Adipocyte (in vitro differentiated cells): ENCODE results near the gene FGF14.
"Not testable (repeated sequence)": the region's sequence is repeated elsewhere in the genome, so short reads cannot be mapped to it uniquely, and the experiment has no call there.

Experiments
- DNase-seq: peaks from one replicate; pipeline ENCODE4 v3.0.0-alpha.2; 2015; ENCODE audit warnings: low read depth
- H3K27me3 ChIP-seq: replicated peaks from 2 replicates; pipeline ENCODE4 v1.7.0; 2013; ENCODE audit warnings: mild to moderate bottlenecking, low read length, moderate library complexity; ENCODE audit not compliant: control insufficient read depth, insufficient read depth
- H3K36me3 ChIP-seq: 2 replicates; pipeline ENCODE4 v1.7.0; 2013; ENCODE audit warnings: low read length, mild to moderate bottlenecking, moderate library complexity; ENCODE audit not compliant: control insufficient read depth, insufficient read depth, severe bottlenecking
- H3K4me1 ChIP-seq: 2 replicates; pipeline ENCODE4 v1.7.0; 2013; ENCODE audit warnings: mild to moderate bottlenecking, low read length, moderate library complexity; ENCODE audit not compliant: control insufficient read depth, insufficient read depth
- H3K4me3 ChIP-seq: 2 replicates; pipeline ENCODE4 v1.7.0; 2013; ENCODE audit warnings: mild to moderate bottlenecking, low read length, moderate library complexity
- H3K9ac ChIP-seq: 2 replicates; pipeline ENCODE4 v1.7.0; 2013; ENCODE audit warnings: mild to moderate bottlenecking, low read length, moderate library complexity
- H3K9me3 ChIP-seq: 2 replicates; pipeline ENCODE4 v1.7.0; 2013; ENCODE audit warnings: mild to moderate bottlenecking, low read length, moderate library complexity; ENCODE audit not compliant: control insufficient read depth

FGF14 gene

DNA sequence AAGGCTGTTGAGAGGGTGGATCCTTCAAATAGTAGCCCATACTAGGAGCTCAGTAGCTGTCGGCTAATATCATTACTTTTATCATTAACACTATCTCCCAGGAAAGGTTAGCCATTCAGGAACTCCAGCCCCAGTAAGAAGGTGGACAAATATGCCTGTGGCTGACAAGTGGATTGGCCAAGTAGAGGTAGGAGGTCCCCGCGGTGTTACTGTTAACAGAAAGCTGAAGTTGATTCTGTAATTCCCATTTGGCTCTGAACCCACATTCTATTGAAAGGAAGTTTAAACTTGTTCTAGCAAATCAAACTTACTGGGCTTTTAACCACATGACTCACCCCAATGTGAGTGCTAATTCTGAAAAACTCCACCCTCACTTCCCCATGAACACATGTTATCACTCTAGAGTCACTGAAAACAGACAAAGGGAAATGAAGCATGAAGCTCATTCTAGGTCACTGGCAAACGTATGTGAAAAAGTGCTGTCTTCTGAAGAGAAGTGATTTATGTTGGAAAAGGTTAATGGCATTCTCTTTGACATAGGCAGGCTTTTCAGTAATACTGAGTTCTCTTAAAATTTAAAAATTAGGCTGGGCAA lies 273.5 kb downstream of the FGF14 start:
- no peaks in the 10 kb centered on the region for H3K9me3 ChIP-seq
- H3K36me3 ChIP-seq = no peaks in the 10 kb centered on the region
- H3K27me3 ChIP-seq = no peaks in the 10 kb centered on the region
- no peak overlapping the region for H3K9ac ChIP-seq
- peaks cover 11% of the 10 kb centered on the region for H3K4me1 ChIP-seq
- no peak for DNase-seq
- peak overlapping the region; percentile 5 for H3K4me3 ChIP-seq

DNA sequence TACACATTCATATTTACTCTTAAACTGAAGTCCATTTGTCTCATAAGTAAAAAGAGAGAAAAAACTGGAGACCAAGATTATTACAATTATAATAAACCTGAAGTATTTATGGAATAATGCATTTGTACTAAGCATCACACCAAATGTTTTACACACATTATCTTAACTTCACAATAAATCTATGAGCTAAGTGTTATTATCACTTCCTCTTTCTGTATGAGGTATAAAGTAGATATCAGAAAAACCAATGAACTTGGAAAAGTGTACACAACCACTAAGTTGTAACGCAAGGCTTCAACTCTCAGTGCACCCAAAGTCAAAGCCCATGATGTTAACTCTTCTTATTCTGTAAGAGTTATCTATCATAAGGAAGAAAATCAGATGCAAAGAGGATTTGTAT lies 274.7 kb downstream of the FGF14 start:
- Histone ChIP-seq H3K9me3 (no peaks in the 10 kb centered on the region), H3K9ac (no peak overlapping the region), H3K36me3 (no peaks in the 10 kb centered on the region), H3K27me3 (no peaks in the 10 kb centered on the region), H3K4me1 (peaks cover 11% of the 10 kb centered on the region), H3K4me3 (no peak overlapping the region)
- DNase-seq = no peak

DNA sequence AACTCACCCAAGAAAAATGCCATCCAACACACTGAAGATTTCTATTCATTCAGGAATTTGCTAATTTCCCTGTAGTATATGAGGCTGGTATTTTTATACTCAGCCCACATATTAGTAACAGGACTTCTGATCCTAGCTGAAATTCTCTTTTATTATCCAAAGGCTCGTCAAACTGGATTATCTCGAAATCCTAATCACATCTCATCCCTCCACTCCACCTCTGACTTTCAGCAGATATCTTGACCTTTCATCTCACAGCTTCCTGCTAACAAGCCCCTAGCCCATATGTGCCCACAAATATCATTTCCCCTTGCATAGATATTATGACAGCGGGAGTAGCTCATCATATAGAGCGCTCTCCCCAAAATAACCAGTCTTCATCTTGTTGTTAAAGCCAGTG lies 279.7 kb downstream of the FGF14 start:
- no peaks in the 10 kb centered on the region for H3K27me3 ChIP-seq
- no peaks in the 10 kb centered on the region for H3K36me3 ChIP-seq
- no peaks in the 10 kb centered on the region for H3K4me1 ChIP-seq
- H3K4me3 ChIP-seq = no peak overlapping the region
- no peak for DNase-seq
- H3K9me3 ChIP-seq = no peaks in the 10 kb centered on the region
- H3K9ac ChIP-seq = no peak overlapping the region

- Histone ChIP-seq H3K9me3 (no peaks in the 10 kb centered on the region), H3K9ac (no peak overlapping the region), H3K27me3 (no peaks in the 10 kb centered on the region), H3K4me1 (peaks cover 8% of the 10 kb centered on the region), H3K4me3 (no peak overlapping the region), H3K36me3 (no peaks in the 10 kb centered on the region)
- no peak for DNase-seq
Observed at GRCh38 chr13:102117175-102117831, 284.5 kb downstream of the FGF14 start.

GRCh38 chr13:102103469-102103868 lies 298.4 kb downstream of the FGF14 start:
- no peak overlapping the region for H3K9ac ChIP-seq
- no peak for DNase-seq
- no peak overlapping the region for H3K4me3 ChIP-seq
- H3K4me1 ChIP-seq = no peaks in the 10 kb centered on the region
- no peaks in the 10 kb centered on the region for H3K36me3 ChIP-seq
- H3K9me3 ChIP-seq = no peaks in the 10 kb centered on the region
- no peaks in the 10 kb centered on the region for H3K27me3 ChIP-seq

DNA sequence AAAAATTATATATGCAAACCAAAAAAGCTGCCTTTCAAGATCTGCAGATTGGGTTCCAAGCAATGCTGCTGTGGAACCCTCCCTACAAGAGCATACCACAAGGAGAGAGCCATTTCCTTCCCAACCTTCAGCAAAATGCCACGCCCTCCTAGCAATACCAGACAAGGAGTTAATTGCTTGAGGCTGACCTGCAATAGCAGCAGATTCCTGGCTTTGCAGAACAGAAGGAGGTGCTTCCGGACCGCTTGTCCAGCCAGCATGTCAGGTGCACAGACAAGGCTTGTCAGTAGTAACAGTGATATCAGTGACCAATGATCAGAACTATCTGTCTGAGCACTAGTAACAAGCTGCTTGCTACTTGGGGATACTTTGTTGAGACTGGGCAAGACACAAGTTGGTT lies 301.6 kb downstream of the FGF14 start:
- H3K27me3 ChIP-seq = no peaks in the 10 kb centered on the region
- no peak overlapping the region for H3K9ac ChIP-seq
- no peaks in the 10 kb centered on the region for H3K9me3 ChIP-seq
- no peak overlapping the region for H3K4me3 ChIP-seq
- H3K4me1 ChIP-seq = no peaks in the 10 kb centered on the region
- no peak for DNase-seq
- H3K36me3 ChIP-seq = no peaks in the 10 kb centered on the region

- H3K36me3 ChIP-seq = no peaks in the 10 kb centered on the region
- DNase-seq = no peak
- H3K9ac ChIP-seq = no peak overlapping the region
- H3K27me3 ChIP-seq = no peaks in the 10 kb centered on the region
- no peaks in the 10 kb centered on the region for H3K4me1 ChIP-seq
- no peaks in the 10 kb centered on the region for H3K9me3 ChIP-seq
- H3K4me3 ChIP-seq = no peak overlapping the region
Observed at GRCh38 chr13:102097708-102098107, 304.1 kb downstream of the FGF14 start.

- not testable (repeated sequence) for H3K9ac ChIP-seq, H3K4me1 ChIP-seq, H3K27me3 ChIP-seq, H3K9me3 ChIP-seq, H3K36me3 ChIP-seq, H3K4me3 ChIP-seq, DNase-seq
Observed at GRCh38 chr13:102093288-102093687, 308.6 kb downstream of the FGF14 start.

DNA sequence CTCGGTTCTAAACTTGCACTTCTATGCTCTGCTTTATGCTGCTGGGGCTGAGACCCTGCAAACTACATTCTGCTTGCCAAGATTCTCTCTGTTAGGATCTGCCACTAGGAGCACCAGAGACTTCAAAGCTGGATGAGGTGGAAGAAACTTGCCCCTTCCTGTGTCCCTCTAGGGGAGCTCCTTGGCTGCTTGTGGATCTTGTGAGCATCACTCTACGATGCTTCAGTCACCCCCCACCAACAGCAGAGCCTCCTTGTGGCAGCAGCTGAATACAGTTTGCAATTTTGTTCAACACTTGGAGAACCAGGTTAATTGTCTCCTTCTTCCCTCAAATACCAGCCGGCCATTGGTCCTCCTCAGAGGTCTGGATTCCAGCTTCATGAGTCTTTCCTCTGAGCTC lies 310.6 kb downstream of the FGF14 start:
- Histone ChIP-seq H3K4me3 (no peak overlapping the region), H3K36me3 (no peaks in the 10 kb centered on the region), H3K27me3 (no peaks in the 10 kb centered on the region), H3K9me3 (no peaks in the 10 kb centered on the region), H3K9ac (no peak overlapping the region), H3K4me1 (no peaks in the 10 kb centered on the region)
- no peak for DNase-seq

GRCh38 chr13:102090532-102090931 lies 311.3 kb downstream of the FGF14 start:
- Histone ChIP-seq H3K27me3 (no peaks in the 10 kb centered on the region), H3K4me1 (no peaks in the 10 kb centered on the region), H3K4me3 (no peak overlapping the region), H3K36me3 (no peaks in the 10 kb centered on the region), H3K9ac (no peak overlapping the region), H3K9me3 (no peaks in the 10 kb centered on the region)
- DNase-seq = no peak

- Histone ChIP-seq H3K9me3 (no peaks in the 10 kb centered on the region), H3K4me3 (no peak overlapping the region), H3K36me3 (no peaks in the 10 kb centered on the region), H3K27me3 (no peaks in the 10 kb centered on the region), H3K9ac (no peak overlapping the region), H3K4me1 (no peaks in the 10 kb centered on the region)
- DNase-seq = no peak
Observed at GRCh38 chr13:102089722-102090121, 312.1 kb downstream of the FGF14 start.

GRCh38 chr13:102089177-102089576 lies 312.7 kb downstream of the FGF14 start:
- H3K9me3 ChIP-seq = no peaks in the 10 kb centered on the region
- H3K9ac ChIP-seq = no peak overlapping the region
- DNase-seq = peak; percentile 25
- H3K4me3 ChIP-seq = no peak overlapping the region
- H3K4me1 ChIP-seq = no peaks in the 10 kb centered on the region
- H3K27me3 ChIP-seq = no peaks in the 10 kb centered on the region
- H3K36me3 ChIP-seq = no peaks in the 10 kb centered on the region
